PFSK-1 (cell line): Measurements from ENCODE around the gene ZC3H11A.

ENCODE experiments used
- POLR2AphosphoS5 ChIP-seq: IDR thresholded peaks from 2 replicates; pipeline ENCODE4 v1.6.1; 2012; ENCODE audit warnings: low read depth, mild to moderate bottlenecking, control low read depth, low read length, moderate library complexity
- TAF1 ChIP-seq: IDR thresholded peaks from 2 replicates; pipeline ENCODE4 v1.6.1; 2012; ENCODE audit warnings: low read length, control low read depth, borderline replicate concordance; ENCODE audit not compliant: insufficient read depth
- TF ChIP-seq, protein P1 (sequence below), 2 experiments: IDR thresholded peaks; 2 replicates each; pipeline versions ENCODE4 v1.6.1 to v1.8.0; 2011 to 2012; ENCODE audit warnings: low read depth in 2 of 2, low read length in 2 of 2, control low read depth in 1 of 2, inconsistent platforms in 1 of 2, mild to moderate bottlenecking in 1 of 2, moderate library complexity in 1 of 2; ENCODE audit not compliant: insufficient read depth in 1 of 2

DNA sequence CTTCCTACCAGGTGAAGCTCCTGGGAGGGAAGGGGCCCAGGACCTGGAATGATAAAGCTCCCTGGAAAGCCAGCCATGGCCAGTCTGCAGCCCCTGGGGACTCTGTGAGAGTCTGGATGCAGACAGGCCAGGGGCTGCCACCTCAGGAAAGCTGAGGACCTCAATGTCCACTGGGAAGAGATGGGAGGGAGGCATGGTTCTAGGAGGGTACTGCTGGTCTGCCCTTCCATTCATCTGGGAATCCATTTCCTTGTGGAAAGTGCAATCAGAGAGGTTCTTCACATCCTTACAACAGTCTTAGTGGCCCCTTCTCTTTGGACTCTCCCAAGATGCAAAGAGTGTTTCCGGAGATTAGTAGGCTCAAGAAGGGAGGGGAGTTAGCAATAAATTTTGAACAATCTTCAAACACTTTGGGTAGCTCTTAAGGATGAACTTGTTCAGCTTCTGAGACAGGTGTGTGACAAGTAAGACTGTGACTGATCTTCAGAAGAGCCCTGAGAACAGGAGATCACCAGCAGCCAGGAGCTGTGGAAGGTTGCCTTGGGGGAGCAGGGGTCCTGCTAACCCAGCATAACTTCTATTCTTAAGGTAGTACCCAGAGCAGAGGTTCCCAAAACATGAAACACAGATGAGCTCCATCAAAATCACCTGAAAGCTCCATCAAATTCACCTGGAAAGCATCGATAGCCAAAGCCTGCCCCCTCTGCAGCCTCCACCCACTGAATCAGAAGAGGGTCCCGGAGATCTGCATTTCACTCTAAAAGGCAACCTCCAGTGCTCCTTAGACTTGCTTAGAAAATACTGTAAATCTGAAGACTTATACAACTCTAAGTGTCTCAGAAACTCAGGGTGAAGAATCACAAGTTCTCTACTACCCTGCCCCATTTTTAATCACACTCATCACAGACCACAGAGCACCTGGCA is 31.1 kb upstream of the ZC3H11A start:
- TF ChIP-seq TAF1 (no peak), POLR2AphosphoS5 (no peak)
- TF ChIP-seq, protein P1, sequence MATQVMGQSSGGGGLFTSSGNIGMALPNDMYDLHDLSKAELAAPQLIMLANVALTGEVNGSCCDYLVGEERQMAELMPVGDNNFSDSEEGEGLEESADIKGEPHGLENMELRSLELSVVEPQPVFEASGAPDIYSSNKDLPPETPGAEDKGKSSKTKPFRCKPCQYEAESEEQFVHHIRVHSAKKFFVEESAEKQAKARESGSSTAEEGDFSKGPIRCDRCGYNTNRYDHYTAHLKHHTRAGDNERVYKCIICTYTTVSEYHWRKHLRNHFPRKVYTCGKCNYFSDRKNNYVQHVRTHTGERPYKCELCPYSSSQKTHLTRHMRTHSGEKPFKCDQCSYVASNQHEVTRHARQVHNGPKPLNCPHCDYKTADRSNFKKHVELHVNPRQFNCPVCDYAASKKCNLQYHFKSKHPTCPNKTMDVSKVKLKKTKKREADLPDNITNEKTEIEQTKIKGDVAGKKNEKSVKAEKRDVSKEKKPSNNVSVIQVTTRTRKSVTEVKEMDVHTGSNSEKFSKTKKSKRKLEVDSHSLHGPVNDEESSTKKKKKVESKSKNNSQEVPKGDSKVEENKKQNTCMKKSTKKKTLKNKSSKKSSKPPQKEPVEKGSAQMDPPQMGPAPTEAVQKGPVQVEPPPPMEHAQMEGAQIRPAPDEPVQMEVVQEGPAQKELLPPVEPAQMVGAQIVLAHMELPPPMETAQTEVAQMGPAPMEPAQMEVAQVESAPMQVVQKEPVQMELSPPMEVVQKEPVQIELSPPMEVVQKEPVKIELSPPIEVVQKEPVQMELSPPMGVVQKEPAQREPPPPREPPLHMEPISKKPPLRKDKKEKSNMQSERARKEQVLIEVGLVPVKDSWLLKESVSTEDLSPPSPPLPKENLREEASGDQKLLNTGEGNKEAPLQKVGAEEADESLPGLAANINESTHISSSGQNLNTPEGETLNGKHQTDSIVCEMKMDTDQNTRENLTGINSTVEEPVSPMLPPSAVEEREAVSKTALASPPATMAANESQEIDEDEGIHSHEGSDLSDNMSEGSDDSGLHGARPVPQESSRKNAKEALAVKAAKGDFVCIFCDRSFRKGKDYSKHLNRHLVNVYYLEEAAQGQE (IDR thresholded peaks at IDR 0.05; ENCODE audit: insufficient read depth in 1 of 2, low read depth in 2 of 2, low read length in 2 of 2): no peak
